ENCODE data around the gene CD226. TPM values are rescaled to one million over a fixed set of nuclear protein-coding genes. Genes with fewer than 3 reads are reported as not detected.
A peak's percentile ranks its signal among the peaks of the same experiment; 100 is the strongest.

Gene CD226
- total and polyA plus RNA-seq, 10 of the 15 experiments (the other 5 are each of a cell fraction or from before 2014, with no cell fraction given) = 12.9 to 68.8 (median 47.3) TPM

DNA sequence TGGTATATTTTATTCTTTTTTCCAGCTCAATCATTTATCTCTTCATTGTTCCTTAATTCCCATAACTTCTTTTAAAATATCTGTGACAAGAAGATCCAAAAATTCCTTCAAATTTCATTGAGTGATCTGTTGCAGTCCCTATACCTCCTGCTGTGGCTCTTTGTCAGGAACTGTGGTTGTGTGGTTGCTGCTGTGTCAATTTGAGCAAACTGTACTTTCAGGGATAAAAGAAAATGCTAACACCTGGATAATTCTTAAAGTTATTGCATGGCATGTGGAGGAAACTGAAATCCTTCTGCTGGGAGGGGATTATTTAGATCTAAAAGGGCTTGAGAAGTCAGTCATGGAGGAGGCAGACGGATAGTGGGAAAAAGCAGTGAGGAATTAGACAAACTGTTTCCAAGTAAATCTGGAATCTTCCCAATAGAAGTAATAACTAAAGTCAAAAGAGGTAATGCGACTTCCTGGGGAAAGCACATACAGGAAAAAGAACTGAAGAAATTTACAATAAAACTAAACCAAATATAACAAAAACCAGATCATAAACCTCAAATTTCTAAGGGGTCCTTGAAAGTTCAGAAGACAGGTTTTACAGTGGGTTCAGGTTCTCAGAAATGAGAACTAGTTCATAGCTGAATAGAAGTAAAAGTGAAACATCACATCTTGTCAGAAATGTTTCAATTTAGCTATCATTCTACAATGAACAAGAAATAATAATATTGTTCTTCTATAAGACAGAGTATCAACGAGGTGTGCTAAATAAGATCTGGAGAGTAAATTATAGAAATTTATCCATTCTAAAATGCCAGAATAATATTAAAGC lies 33.5 kb upstream of the CD226 start:
- Histone ChIP-seq H2AFZ (ENCODE audit: control insufficient read depth, low read depth, low read length) (no peak overlapping the region), H3K36me3 (ENCODE audit: control insufficient read depth in 2 of 2, insufficient read depth in 2 of 2, low read length in 1 of 2) (peaks cover 0 to 4% of the 10 kb centered on the region in 2 experiments; a peak in 2 of 4 replicates), H3K9me3 (replicated peaks; ENCODE audit: control insufficient read depth, insufficient read depth, low read length) (peaks cover 9% of the 10 kb centered on the region; the same call in 2 of the 3 replicates), H3K27ac (ENCODE audit: control insufficient read depth, insufficient read depth) (peak overlapping the region; percentile 72), H4K20me1 (ENCODE audit: control insufficient read depth, insufficient read depth) (no peaks in the 10 kb centered on the region), H3K27me3 (replicated peaks in 1 of 2; ENCODE audit: control insufficient read depth in 2 of 2, insufficient read depth in 2 of 2, low read length in 1 of 2) (no peaks in the 10 kb centered on the region), H3K9ac (ENCODE audit: control insufficient read depth, insufficient read depth, low read length) (no peak overlapping the region; the same call in 1 of the 2 replicates), H3K4me3 (no peak overlapping the region), H3K79me2 (ENCODE audit: control insufficient read depth, insufficient read depth, low read length) (no peaks in the 10 kb centered on the region), H3K4me2 (ENCODE audit: control insufficient read depth, insufficient read depth) (peak overlapping the region; percentile 70), H3K4me1 (ENCODE audit: control insufficient read depth, insufficient read depth, low read length) (peaks cover 38% of the 10 kb centered on the region)
- CTCF ChIA-PET = interaction anchor here (0.8 to 1.7 kb wide), 2 partner anchors 19 to 63 kb away, joined by 3 to 4 read pairs; no protein-coding TSS in a partner anchor
- FAIRE-seq (no peak), DNase-seq (ENCODE audit: low read depth, low spot score) (no peak), ATAC-seq (peak; percentile 54)
- peak in 1 of 2 experiments; percentile 44; a peak in 1 of 4 replicates for TF ChIP-seq ETV6 (conservative IDR thresholded peaks at IDR 0.05 in 1 of 2, IDR thresholded peaks at IDR 0.05 in 1 of 2; ENCODE audit: borderline replicate concordance in 1 of 2, low read depth in 1 of 2)
- no peak for TF ChIP-seq NR2F1 (conservative IDR thresholded peaks at IDR 0.05)
- peak; percentile 48 for TF ChIP-seq JUNB (IDR thresholded peaks at IDR 0.05)
- TF ChIP-seq, protein P1, sequence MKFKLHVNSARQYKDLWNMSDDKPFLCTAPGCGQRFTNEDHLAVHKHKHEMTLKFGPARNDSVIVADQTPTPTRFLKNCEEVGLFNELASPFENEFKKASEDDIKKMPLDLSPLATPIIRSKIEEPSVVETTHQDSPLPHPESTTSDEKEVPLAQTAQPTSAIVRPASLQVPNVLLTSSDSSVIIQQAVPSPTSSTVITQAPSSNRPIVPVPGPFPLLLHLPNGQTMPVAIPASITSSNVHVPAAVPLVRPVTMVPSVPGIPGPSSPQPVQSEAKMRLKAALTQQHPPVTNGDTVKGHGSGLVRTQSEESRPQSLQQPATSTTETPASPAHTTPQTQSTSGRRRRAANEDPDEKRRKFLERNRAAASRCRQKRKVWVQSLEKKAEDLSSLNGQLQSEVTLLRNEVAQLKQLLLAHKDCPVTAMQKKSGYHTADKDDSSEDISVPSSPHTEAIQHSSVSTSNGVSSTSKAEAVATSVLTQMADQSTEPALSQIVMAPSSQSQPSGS (IDR thresholded peaks at IDR 0.05; ENCODE audit: low read length) = 0 out of 2 replicates have a peak, but pooled peaks have one; percentile 46
- TF ChIP-seq IKZF2 (IDR thresholded peaks at IDR 0.05) = 0 out of 4 replicates have a peak, but pooled peaks have one; percentile 21 to 33
- TF ChIP-seq EP300 (IDR thresholded peaks at IDR 0.05; ENCODE audit: borderline replicate concordance in 1 of 2, control insufficient read depth in 1 of 2, low read depth in 2 of 2, low read length in 2 of 2) = 0 out of 4 replicates have a peak, but pooled peaks of 1 of the 2 experiments have one; percentile 8
- TF ChIP-seq NFIC (IDR thresholded peaks at IDR 0.05; ENCODE audit: low read depth, low read length) = peak; percentile 62
- TF ChIP-seq RUNX3 (IDR thresholded peaks at IDR 0.05; ENCODE audit: low read length) = peak; percentile 74
- TF ChIP-seq EED (IDR thresholded peaks at IDR 0.05; ENCODE audit: low read depth) = peak; percentile 70
- TF ChIP-seq ZNF24 (IDR thresholded peaks at IDR 0.05) = no peak
- POLR2A ChIA-PET = interaction anchor here (1.2 kb wide), 1 partner anchor 20 kb away, joined by 3 read pairs; no protein-coding TSS in a partner anchor
- SMC1A ChIA-PET (ENCODE audit: uncharacterized antibody, unreplicated experiment) = interaction anchor here (0.6 to 2.2 kb wide), 16 partner anchors 10 to 98 kb away, joined by 3 to 6 read pairs (median 3); no protein-coding TSS in a partner anchor
- RAD21 ChIA-PET (ENCODE audit: unreplicated experiment) = interaction anchor here (0.6 to 1.5 kb wide), 6 partner anchors 20 to 307 kb away, joined by 3 to 4 read pairs (median 4); no protein-coding TSS in a partner anchor
- intact Hi-C loops (cut with micrococcal nuclease; ENCODE audit: unreplicated experiment) = no loop called here
- BruUV-seq (replicated peaks) = TSS peak; percentile 31
- 43% methylated on average over 3 of the region's 3 CpGs for WGBS (ENCODE audit: insufficient coverage, insufficient replicate concordance, low lambda C conversion rate, missing lambda C conversion rate)
- in situ Hi-C loops (cut with MboI) = no loop called here
